Adrenal gland (tissue), 12 donors: ENCODE results near the gene NKIRAS1. TPM values are rescaled to one million over a fixed set of nuclear protein-coding genes. Genes with fewer than 3 reads are reported as not detected.

Experiments used
- DNase-seq, 7 donors: peaks; one replicate each; pipeline ENCODE4 v3.0.0-alpha.2; 2019 to 2020
- H3K27ac ChIP-seq, 5 donors: fragments of 200-600 bp; sonication (generic) in 4 of 5; 1 replicate in 3 of 5; 2 replicates in 2 of 5; pipeline versions ENCODE4 v1.5.1 to v1.8.0; 2016 to 2020; ENCODE audit warnings: mild to moderate bottlenecking in 1 of 5
- H3K27me3 ChIP-seq: fragments of 200-600 bp; 2 replicates; pipeline ENCODE4 v1.8.0; 2021
- H3K36me3 ChIP-seq, 2 donors: fragments of 200-600 bp; replicated peaks in 1 of 2; 1 replicate in 1 of 2; 2 replicates in 1 of 2; pipeline versions ENCODE4 v1.5.1 to v1.8.0; 2018 to 2022
- H3K4me1 ChIP-seq, 2 donors: fragments of 200-600 bp; replicated peaks in 1 of 2; 1 replicate in 1 of 2; 2 replicates in 1 of 2; pipeline versions ENCODE4 v1.5.1 to v1.8.0; 2018 to 2021
- H3K4me3 ChIP-seq, 4 donors: fragments of 200-600 bp; sonication (generic) in 3 of 4; one replicate each; pipeline ENCODE4 v1.5.1; 2016 to 2018
- H3K9me3 ChIP-seq, 3 donors: fragments of 200-600 bp; sonication (generic) in 1 of 3; replicated peaks in 1 of 3; 1 replicate in 2 of 3; 2 replicates in 1 of 3; pipeline versions ENCODE4 v1.5.1 to v1.8.0; 2016 to 2021
- CTCF ChIP-seq, 6 experiments: fragments of 450-650 bp in 4 of 6; fragments of 200-600 bp in 2 of 6; sonication (generic) in 1 of 6; IDR thresholded peaks; 1 replicate in 5 of 6; 2 replicates in 1 of 6; pipeline versions ENCODE4 v1.5.1 to v1.8.0; 2016 to 2021; ENCODE audit warnings: antibody characterized with exemption in 6 of 6, mild to moderate bottlenecking in 2 of 6, moderate library complexity in 1 of 6
- POLR2A ChIP-seq, 2 donors: fragments of 450-650 bp; IDR thresholded peaks; one replicate each; pipeline ENCODE4 v1.6.1; 2017; ENCODE audit warnings: antibody characterized with exemption in 2 of 2, mild to moderate bottlenecking in 2 of 2, moderate library complexity in 1 of 2
- WGBS, 4 donors: extraction: QIAGEN DNeasy Blood & Tissue Kit in 2 of 4; methylation state at CpG; one replicate each; pipeline versions ENCODE4 v1.1.5 to v1.1.7; 2013 to 2017; 5-methylcytosine and 5-hydroxymethylcytosine counted together
- intact Hi-C, 2 donors: fragments of 100-400 bp; cut with DNase I; formaldehyde crosslinking; loops; one replicate each; pipeline versions ENCODE4 v1.14.1 to v1.15.0; 2022 to 2023
- polyA plus RNA-seq, 3 donors: library from polyadenylated mRNA; stranded (reverse); fragments of 200-250 nt in 2 of 3; fragments of 350-450 nt in 1 of 3; fragmentation: Illumina TruSeq in 1 of 3; extraction: RNeasy Lipid Tissue Mini Kit (QIAGEN cat#74804) in 1 of 3; gene quantifications; one replicate each; pipeline ENCODE4 v1.2.3, GENCODE V29; 2013 to 2014
- total RNA-seq, 9 donors: library from RNA; depleted of rRNA in 4 of 9; stranded (reverse); fragments of >200 nt in 4 of 9; fragments of 120-200 nt in 1 of 9; fragmentation: NEBNext Ultra II Directional in 1 of 9; extraction: Animal tissue kit (Norgen Biotek cat#: 25700) in 1 of 9; gene quantifications; one replicate each; pipeline versions ENCODE4 v1.1.0 to v1.2.4, GENCODE V29; 2013 to 2023
- donor health status: healthy with polysubstance abuse.
- donor health status: Bipolar disorder and iron deficiency.
- donor health status: DM: yes; HTN: yes; CAD: no.
- donor health status: DM: no; HTN: no; CAD: no.
- donor health status: DM: no; HTN: no; CAD: no.
- donor health status: DM: yes; HTN: yes; CAD: no.

The NKIRAS1 gene
- total and polyA plus RNA-seq, 12 donors: 6.7 to 36.5 (median 15.1) TPM

DNA sequence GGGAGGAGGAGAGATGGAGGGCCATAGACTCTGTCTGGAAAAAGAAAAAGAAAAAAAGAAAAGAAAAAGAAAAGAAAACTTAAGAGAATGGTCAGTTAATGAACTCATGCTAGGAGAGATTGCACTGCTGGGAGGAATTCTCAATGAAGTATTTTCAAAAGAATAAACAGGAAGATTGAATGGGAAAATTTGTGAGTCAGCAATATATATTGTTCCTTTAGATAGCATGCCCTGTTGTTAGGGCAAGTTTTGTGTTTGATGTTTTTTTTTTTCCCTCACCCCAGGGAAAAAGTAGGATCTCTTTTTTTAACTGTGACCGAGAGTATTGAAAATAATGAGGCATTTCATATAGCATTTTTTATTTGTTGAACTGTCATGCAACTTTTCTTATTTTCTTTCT lies 20.5 kb upstream of the NKIRAS1 start:
- no peaks in the 10 kb centered on the region for H3K4me1 ChIP-seq
- no peak for DNase-seq
- H3K36me3 ChIP-seq: no peaks in the 10 kb centered on the region
- H3K9me3 ChIP-seq: no peaks in the 10 kb centered on the region
- TF ChIP-seq POLR2A (IDR thresholded peaks at IDR 0.05) (no peak), CTCF (IDR thresholded peaks at IDR 0.05) (no peak)
- WGBS, 4 donors: 75 to 91% (median 81%) methylated on average over 1 of the region's 1 CpG
- H3K27me3 ChIP-seq: no peaks in the 10 kb centered on the region
- intact Hi-C loops: no loop called here
- no peak overlapping the region for H3K4me3 ChIP-seq
- H3K27ac ChIP-seq: no peak overlapping the region

DNA sequence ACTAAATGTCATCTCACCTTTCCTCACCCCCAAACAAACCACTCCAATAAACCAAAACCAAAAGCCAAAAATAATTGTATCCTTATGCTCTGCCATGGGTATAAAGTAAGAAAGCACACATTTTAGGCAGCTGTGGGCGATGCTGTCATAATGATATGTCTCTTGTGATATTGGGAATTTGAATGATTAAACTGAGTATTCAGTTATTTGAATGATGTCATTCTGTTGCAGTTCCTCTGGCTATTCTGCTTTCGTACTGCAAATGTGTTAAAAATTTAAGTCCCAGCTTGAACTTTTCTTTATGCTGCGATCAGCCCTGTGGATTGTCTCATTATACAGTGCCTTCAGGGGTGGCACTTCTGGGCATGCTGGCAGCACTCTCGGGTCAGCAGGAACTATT lies 17.5 kb upstream of the NKIRAS1 start:
- no peaks in the 10 kb centered on the region for H3K27me3 ChIP-seq
- H3K4me1 ChIP-seq: no peaks in the 10 kb centered on the region
- H3K4me3 ChIP-seq: no peak overlapping the region
- TF ChIP-seq POLR2A (IDR thresholded peaks at IDR 0.05) (no peak), CTCF (IDR thresholded peaks at IDR 0.05) (no peak)
- H3K27ac ChIP-seq: no peak overlapping the region
- H3K36me3 ChIP-seq: no peaks in the 10 kb centered on the region
- no peaks in the 10 kb centered on the region for H3K9me3 ChIP-seq
- intact Hi-C loops: no loop called here
- 62 to 74% (median 64%) methylated on average over 4 of the region's 4 CpGs for WGBS, 4 donors
- no peak for DNase-seq

DNA sequence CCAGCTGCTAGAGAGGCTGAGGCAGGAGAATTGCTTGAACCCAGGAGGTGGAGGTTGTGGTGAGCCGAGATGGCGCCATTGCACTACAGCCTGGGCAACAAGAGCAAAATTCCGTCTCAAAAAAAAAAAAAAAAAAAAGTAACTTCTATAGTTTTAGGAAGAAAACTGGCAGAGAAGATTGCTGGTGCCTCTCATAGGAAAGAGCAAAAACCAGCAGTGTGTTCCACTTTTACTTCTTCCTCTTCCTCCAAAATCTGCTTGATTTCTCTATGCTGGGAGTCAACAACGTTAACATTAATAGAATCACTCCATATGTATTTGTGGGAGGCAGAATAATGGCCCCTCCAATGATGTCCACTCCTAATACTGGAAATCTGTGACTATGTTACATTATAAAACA lies 15.8 kb upstream of the NKIRAS1 start:
- Histone ChIP-seq H3K9me3 (no peaks in the 10 kb centered on the region), H3K4me1 (no peaks in the 10 kb centered on the region), H3K27ac (no peak overlapping the region), H3K4me3 (no peak overlapping the region), H3K27me3 (no peaks in the 10 kb centered on the region), H3K36me3 (no peaks in the 10 kb centered on the region)
- WGBS, 4 donors: 77 to 85% (median 80%) methylated on average over 4 of the region's 4 CpGs
- TF ChIP-seq CTCF (IDR thresholded peaks at IDR 0.05): no peak
- no peak for TF ChIP-seq POLR2A (IDR thresholded peaks at IDR 0.05)
- intact Hi-C loops: no loop called here
- no peak for DNase-seq

DNA sequence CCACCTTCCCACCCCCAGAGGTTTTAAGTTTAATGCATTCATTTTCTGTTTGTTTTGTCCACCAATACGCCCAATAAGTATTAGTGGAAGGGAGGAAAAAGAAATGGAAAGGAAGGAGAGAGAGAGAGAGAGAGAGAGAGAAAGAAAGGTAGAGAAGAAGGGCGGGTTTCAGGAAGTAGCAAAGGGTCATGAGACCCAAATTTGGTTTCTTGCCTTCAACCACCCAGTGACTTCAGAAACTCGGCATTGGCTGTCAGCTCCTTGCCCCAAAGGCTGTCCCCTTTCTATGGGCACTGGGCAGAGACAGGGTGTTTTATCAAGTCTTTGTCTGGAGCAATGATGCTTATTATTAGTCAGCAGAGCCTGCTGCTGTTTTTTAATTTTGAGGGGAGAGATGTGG lies 14.8 kb upstream of the NKIRAS1 start:
- Histone ChIP-seq H3K4me1 (no peaks in the 10 kb centered on the region), H3K27me3 (no peaks in the 10 kb centered on the region), H3K4me3 (no peak overlapping the region), H3K36me3 (no peaks in the 10 kb centered on the region), H3K9me3 (no peaks in the 10 kb centered on the region), H3K27ac (no peak overlapping the region)
- no peak for DNase-seq
- intact Hi-C loops: no loop called here
- TF ChIP-seq POLR2A (IDR thresholded peaks at IDR 0.05) (no peak), CTCF (IDR thresholded peaks at IDR 0.05) (no peak)
- WGBS, 4 donors: 75 to 88% (median 79%) methylated on average over 3 of the region's 3 CpGs
